CD4-positive, alpha-beta T cell (primary cell): Measurements from ENCODE around the gene CENPP. TPM values are rescaled to one million over a fixed set of nuclear protein-coding genes. Genes with fewer than 3 reads are reported as not detected.

Experiments used
- ATAC-seq: fragments of 200-7000 bp; cut with Tn5 transposase; one replicate; pipeline ENCODE4 v1.10.0; 2022; ENCODE audit warnings: mild to moderate bottlenecking; ENCODE audit not compliant: poor library complexity
- CTCF ChIA-PET: fragments of 350-600 bp; sonication (Branson Sonifier 250); formaldehyde crosslinking; loops from one replicate; lab custom pipeline; 2021; ENCODE audit warnings: antibody characterized with exemption, inconsistent platforms; lab: Charles Lee
- POLR2A ChIA-PET: fragments of 350-600 bp; sonication (Branson Sonifier 250); formaldehyde crosslinking; loops from one replicate; lab custom pipeline; 2021; ENCODE audit warnings: antibody characterized with exemption, inconsistent platforms; lab: Charles Lee
- DNase-seq, 14 experiments: peaks; one replicate each; pipeline ENCODE4 v3.0.0-alpha.2; 2013 to 2020; ENCODE audit warnings: mixed read lengths in 2 of 14
- H3K27ac ChIP-seq, 2 donors: one replicate each; pipeline versions ENCODE4 v1.5.1 to v1.7.0; 2013; ENCODE audit warnings: low read length in 2 of 2, low read depth in 1 of 2, mild to moderate bottlenecking in 1 of 2
- H3K27me3 ChIP-seq, 2 experiments: 1 replicate in 1 of 2; 2 replicates in 1 of 2; pipeline versions ENCODE4 v1.6.1 to v1.7.0; 2013; ENCODE audit warnings: low read length in 2 of 2, control low read depth in 1 of 2, mild to moderate bottlenecking in 1 of 2, moderate library complexity in 1 of 2; ENCODE audit not compliant: insufficient read depth in 2 of 2, control insufficient read depth in 1 of 2
- H3K36me3 ChIP-seq: one replicate; pipeline ENCODE4 v1.6.1; 2013; ENCODE audit warnings: low read length, control low read depth; ENCODE audit not compliant: insufficient read depth
- H3K4me1 ChIP-seq: one replicate; pipeline ENCODE4 v1.6.1; 2013; ENCODE audit warnings: low read length, control low read depth; ENCODE audit not compliant: insufficient read depth
- H3K4me3 ChIP-seq: one replicate; pipeline ENCODE4 v1.5.1; 2013; ENCODE audit warnings: mild to moderate bottlenecking, low read length, moderate library complexity
- H3K9me3 ChIP-seq, 2 experiments: 1 replicate in 1 of 2; 2 replicates in 1 of 2; pipeline versions ENCODE4 v1.6.1 to v1.7.0; 2013; ENCODE audit warnings: low read length in 2 of 2, mild to moderate bottlenecking in 2 of 2, control low read depth in 1 of 2, moderate library complexity in 1 of 2; ENCODE audit not compliant: control insufficient read depth in 1 of 2, insufficient read depth in 1 of 2
- H3K27ac Mint-ChIP-seq: one replicate; pipeline ENCODE4 v1.8.0; 2020; ENCODE audit warnings: mixed read lengths
- H3K27me3 Mint-ChIP-seq: one replicate; pipeline ENCODE4 v1.8.0; 2021; ENCODE audit warnings: mixed read lengths
- H3K36me3 Mint-ChIP-seq: one replicate; pipeline ENCODE4 v1.8.0; 2021; ENCODE audit warnings: low read depth, mixed read lengths
- H3K4me1 Mint-ChIP-seq: one replicate; pipeline ENCODE4 v1.8.0; 2021; ENCODE audit warnings: low read depth, mixed read lengths
- H3K4me3 Mint-ChIP-seq: one replicate; pipeline ENCODE4 v1.8.0; 2020; ENCODE audit warnings: mild to moderate bottlenecking, mixed read lengths
- H3K9me3 Mint-ChIP-seq: one replicate; pipeline ENCODE4 v1.8.0; 2020; ENCODE audit warnings: mixed read lengths
- CTCF ChIP-seq: fragments of 200-600 bp; IDR thresholded peaks from one replicate; pipeline ENCODE4 v1.8.0; 2022; ENCODE audit warnings: antibody characterized with exemption, mild to moderate bottlenecking
- intact Hi-C, 2 experiments: fragments of 100-400 bp; cut with DNase I in 1 of 2; cut with micrococcal nuclease in 1 of 2; formaldehyde crosslinking; loops; one replicate each; pipeline versions ENCODE4 v1.15.1 to v1.9.0; 2023 to 2025; cut with DNase I, micrococcal nuclease
- total RNA-seq, 174 experiments: library from RNA in 2 of 174; stranded (reverse) in 2 of 174; gene quantifications; one replicate each; pipeline ENCODE4 v1.2.3 and lab custom pipeline; 2021 to 2026

CENPP gene
- total RNA-seq, 2 experiments from 2014 or later: 4.8 TPM

DNA sequence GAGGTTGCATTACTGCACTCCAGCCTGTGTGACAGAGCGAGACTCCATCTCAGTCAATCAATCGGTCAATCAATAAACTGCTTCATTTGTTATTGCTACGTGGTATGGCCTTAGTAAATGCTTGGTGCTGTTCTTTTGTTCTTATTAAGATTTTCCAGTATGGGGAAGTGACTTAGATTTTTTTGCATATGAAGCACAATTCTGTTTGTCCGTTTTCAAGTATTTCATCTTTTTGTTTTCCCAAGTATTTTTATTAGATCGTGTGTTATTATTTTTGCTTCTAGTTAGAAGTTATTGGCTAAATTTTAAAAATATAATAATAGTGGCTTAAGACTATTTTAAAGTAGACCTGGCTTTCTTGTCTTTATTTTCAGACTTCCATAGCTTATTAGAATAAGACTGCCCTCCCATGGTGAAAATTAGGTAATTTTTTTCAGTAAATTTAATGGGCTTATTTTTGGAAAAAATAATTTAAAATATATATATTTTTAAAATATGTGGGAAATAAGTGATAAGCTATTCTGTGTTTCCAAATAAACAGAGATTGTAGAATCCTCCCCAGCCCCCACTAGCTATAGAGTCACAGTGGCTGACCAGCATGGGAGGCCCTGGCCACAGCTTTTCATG is 113.3 kb downstream of the CENPP start:
- ChIA-PET CTCF (interaction anchor here (0.7 to 2.5 kb wide), 2 partner anchors 25 to 299 kb away, joined by 3 to 8 read pairs; no protein-coding TSS in a partner anchor), POLR2A (no interaction called here)
- ATAC-seq (no peak), DNase-seq (peak in 3 of 14 experiments; percentile 16 to 33 (median 19))
- no peaks in the 10 kb centered on the region for H3K4me1 Mint-ChIP-seq
- no peaks in the 10 kb centered on the region for H3K4me1 ChIP-seq
- H3K36me3 Mint-ChIP-seq: no peaks in the 10 kb centered on the region
- intact Hi-C loops: loop anchor here (1.0 to 5.0 kb wide), 4 partner anchors 97 to 301 kb away; partner anchors contain the start of genes CENPP (in 1 of the 2) and NOL8 (in 1 of the 2)
- no peaks in the 10 kb centered on the region for H3K27me3 ChIP-seq
- no peaks in the 10 kb centered on the region for H3K36me3 ChIP-seq
- H3K27ac ChIP-seq: no peak overlapping the region
- no peak overlapping the region for H3K4me3 Mint-ChIP-seq
- no peaks in the 10 kb centered on the region for H3K9me3 ChIP-seq
- no peak overlapping the region for H3K27ac Mint-ChIP-seq
- H3K4me3 ChIP-seq: no peak overlapping the region
- no peaks in the 10 kb centered on the region for H3K27me3 Mint-ChIP-seq
- H3K9me3 Mint-ChIP-seq: no peaks in the 10 kb centered on the region
- peak; percentile 34 for TF ChIP-seq CTCF

GRCh38 chr9:92439921-92440750 is 114.4 kb downstream of the CENPP start:
- ChIA-PET CTCF (no interaction called here), POLR2A (interaction anchor here (0.5 kb wide), 1 partner anchor 1677 kb away, joined by 3 read pairs; no protein-coding TSS in a partner anchor)
- H3K27ac ChIP-seq: peak overlapping the region in 1 of 2 donors; percentile 19
- Mint-ChIP-seq H3K27ac (peak overlapping the region; percentile 42), H3K4me3 (no peak overlapping the region), H3K9me3 (no peaks in the 10 kb centered on the region), H3K4me1 (no peaks in the 10 kb centered on the region), H3K27me3 (no peaks in the 10 kb centered on the region), H3K36me3 (no peaks in the 10 kb centered on the region)
- H3K36me3 ChIP-seq: no peaks in the 10 kb centered on the region
- DNase-seq (peak in 1 of 14 experiments; percentile 45), ATAC-seq (no peak)
- no peak for TF ChIP-seq CTCF
- no peaks in the 10 kb centered on the region for H3K4me1 ChIP-seq
- no peaks in the 10 kb centered on the region for H3K27me3 ChIP-seq
- intact Hi-C loops: loop anchor here (2.0 to 5.0 kb wide), 3 partner anchors 98 to 301 kb away; partner anchors contain the start of genes CENPP (in 1 of the 2) and NOL8 (in 1 of the 2)
- H3K4me3 ChIP-seq: peak overlapping the region; percentile 13
- no peaks in the 10 kb centered on the region for H3K9me3 ChIP-seq

- no peak overlapping the region for H3K4me3 Mint-ChIP-seq
- CTCF ChIA-PET: no interaction called here
- no peaks in the 10 kb centered on the region for H3K9me3 Mint-ChIP-seq
- no peak for TF ChIP-seq CTCF
- no peak overlapping the region for H3K27ac Mint-ChIP-seq
- DNase-seq (peak in 3 of 14 experiments; percentile 13 to 58 (median 16)), ATAC-seq (peak; percentile 34)
- Histone ChIP-seq H3K9me3 (no peaks in the 10 kb centered on the region), H3K4me3 (peak overlapping the region; percentile 13), H3K4me1 (no peaks in the 10 kb centered on the region), H3K36me3 (no peaks in the 10 kb centered on the region), H3K27me3 (no peaks in the 10 kb centered on the region), H3K27ac (peak overlapping the region in 1 of 2 donors; percentile 19)
- no peaks in the 10 kb centered on the region for H3K4me1 Mint-ChIP-seq
- no peaks in the 10 kb centered on the region for H3K36me3 Mint-ChIP-seq
- H3K27me3 Mint-ChIP-seq: no peaks in the 10 kb centered on the region
- POLR2A ChIA-PET: interaction anchor here (0.5 kb wide), 1 partner anchor 1677 kb away, joined by 3 read pairs; no protein-coding TSS in a partner anchor
- intact Hi-C loops: no loop called here
Observed at GRCh38 chr9:92440751-92441046, 114.9 kb downstream of the CENPP start.
